Uterus (tissue), 4 donors: ENCODE results near the gene PF4V1. TPM values are rescaled to one million over a fixed set of nuclear protein-coding genes. Genes with fewer than 3 reads are reported as not detected.
"Not testable (repeated sequence)": the region's sequence is repeated elsewhere in the genome, so short reads cannot be mapped to it uniquely, and the experiment has no call there.

Experiments
- DNase-seq, 2 donors: peaks; one replicate each; pipeline ENCODE4 v3.0.0-alpha.2; 2019 to 2020
- H3K27ac ChIP-seq, 2 donors: fragments of 200-600 bp; sonication (generic); 1 replicate in 1 of 2; 2 replicates in 1 of 2; pipeline ENCODE4 v1.5.1; 2016 to 2018
- H3K27me3 ChIP-seq, 2 donors: fragments of 200-600 bp; sonication (generic); one replicate each; pipeline ENCODE4 v1.5.1; 2018 to 2019; ENCODE audit warnings: control low read depth in 1 of 2
- H3K36me3 ChIP-seq, 2 donors: fragments of 200-600 bp; sonication (generic); one replicate each; pipeline ENCODE4 v1.5.1; 2019; ENCODE audit warnings: control low read depth in 1 of 2
- H3K4me1 ChIP-seq, 2 donors: fragments of 200-600 bp; sonication (generic); one replicate each; pipeline ENCODE4 v1.5.1; 2018 to 2019; ENCODE audit warnings: control low read depth in 1 of 2
- H3K4me3 ChIP-seq, 2 donors: fragments of 200-600 bp; sonication (generic); 1 replicate in 1 of 2; 2 replicates in 1 of 2; pipeline ENCODE4 v1.5.1; 2018 to 2019; ENCODE audit warnings: mild to moderate bottlenecking in 1 of 2
- H3K9me3 ChIP-seq, 2 donors: fragments of 200-600 bp; sonication (generic); one replicate each; pipeline ENCODE4 v1.5.1; 2019; ENCODE audit warnings: control low read depth in 1 of 2
- CTCF ChIP-seq, 4 experiments: fragments of 200-600 bp in 2 of 4; fragments of 450-650 bp in 2 of 4; sonication (generic) in 2 of 4; IDR thresholded peaks; one replicate each; pipeline ENCODE4 v1.5.1; 2016 to 2019; ENCODE audit warnings: antibody characterized with exemption in 4 of 4, mild to moderate bottlenecking in 2 of 4, moderate library complexity in 1 of 4
- POLR2A ChIP-seq, 2 donors: fragments of 450-650 bp; IDR thresholded peaks; one replicate each; pipeline ENCODE4 v1.6.1; 2016; ENCODE audit warnings: antibody characterized with exemption in 2 of 2, mild to moderate bottlenecking in 1 of 2, moderate library complexity in 1 of 2
- intact Hi-C: fragments of 100-400 bp; cut with DNase I; formaldehyde crosslinking; loops from one replicate; pipeline ENCODE4 v1.15.1; 2023; ENCODE audit warnings: low total_unique reads
- total RNA-seq, 4 donors: library from RNA; depleted of rRNA in 3 of 4; stranded (reverse); fragments of >200 nt in 3 of 4; gene quantifications; one replicate each; pipeline versions ENCODE4 v1.1.0 to v1.2.4, GENCODE V29; 2014 to 2023
- donor health status: DM: yes; HTN: yes; CAD: no.

PF4V1 gene
- total RNA-seq, 4 donors from 2014 or later: not detected

GRCh38 chr4:73897380-73898136 is 44.5 kb downstream of the PF4V1 start:
- H3K4me3 ChIP-seq: no peak overlapping the region
- DNase-seq: no peak
- TF ChIP-seq POLR2A (IDR thresholded peaks at IDR 0.05) (no peak), CTCF (IDR thresholded peaks at IDR 0.05) (no peak)
- H3K4me1 ChIP-seq: no peaks in the 10 kb centered on the region
- no peak overlapping the region for H3K27ac ChIP-seq
- intact Hi-C loops: no loop called here
- no peaks in the 10 kb centered on the region for H3K36me3 ChIP-seq
- H3K27me3 ChIP-seq: no peaks in the 10 kb centered on the region
- no peaks in the 10 kb centered on the region for H3K9me3 ChIP-seq

GRCh38 chr4:73899338-73899737 is 46.2 kb downstream of the PF4V1 start:
- H3K4me3 ChIP-seq, H3K27me3 ChIP-seq, H3K4me1 ChIP-seq, DNase-seq, H3K27ac ChIP-seq, H3K9me3 ChIP-seq, H3K36me3 ChIP-seq, intact Hi-C loops: not testable (repeated sequence)

GRCh38 chr4:73901031-73901430 is 47.9 kb downstream of the PF4V1 start:
- Histone ChIP-seq H3K27ac (no peak overlapping the region), H3K36me3 (no peaks in the 10 kb centered on the region), H3K9me3 (no peaks in the 10 kb centered on the region), H3K4me1 (no peaks in the 10 kb centered on the region), H3K27me3 (no peaks in the 10 kb centered on the region), H3K4me3 (no peak overlapping the region)
- intact Hi-C loops: no loop called here
- TF ChIP-seq POLR2A (IDR thresholded peaks at IDR 0.05) (no peak), CTCF (IDR thresholded peaks at IDR 0.05) (no peak)
- DNase-seq: no peak

GRCh38 chr4:73902038-73902637 is 49.0 kb downstream of the PF4V1 start:
- Histone ChIP-seq H3K27me3 (no peaks in the 10 kb centered on the region), H3K27ac (no peak overlapping the region), H3K4me3 (no peak overlapping the region), H3K9me3 (no peaks in the 10 kb centered on the region), H3K36me3 (no peaks in the 10 kb centered on the region), H3K4me1 (no peaks in the 10 kb centered on the region)
- DNase-seq: no peak
- TF ChIP-seq CTCF (IDR thresholded peaks at IDR 0.05) (no peak), POLR2A (IDR thresholded peaks at IDR 0.05) (no peak)
- intact Hi-C loops: no loop called here

- DNase-seq: no peak
- H3K36me3 ChIP-seq: no peaks in the 10 kb centered on the region
- TF ChIP-seq CTCF (IDR thresholded peaks at IDR 0.05) (no peak), POLR2A (IDR thresholded peaks at IDR 0.05) (no peak)
- no peaks in the 10 kb centered on the region for H3K27me3 ChIP-seq
- intact Hi-C loops: no loop called here
- H3K4me1 ChIP-seq: no peaks in the 10 kb centered on the region
- no peak overlapping the region for H3K4me3 ChIP-seq
- no peaks in the 10 kb centered on the region for H3K9me3 ChIP-seq
- H3K27ac ChIP-seq: no peak overlapping the region
Observed at GRCh38 chr4:73902817-73903547, 49.9 kb downstream of the PF4V1 start.

Other genes with a start within 250 kb of the PF4V1 start
- gene RASSF6, start 232.9 kb upstream of the PF4V1 start, total RNA-seq: 1 to 10 TPM in 1 of 4 donors, under 1 TPM in 2, not detected in 1; under 0.01 to 1.5 (median 0.06) TPM
- gene CXCL8, start 112.7 kb upstream of the PF4V1 start, total RNA-seq: 1 to 10 TPM in 1 of 4 donors, under 1 TPM in 1, not detected in 2; 0.67 to 2.2 TPM
- 1 to 10 TPM in 1 of 4 donors, under 1 TPM in 1, not detected in 2; 0.28 to 4.1 TPM for gene CXCL6, start 16.6 kb upstream of the PF4V1 start, total RNA-seq
- 1 to 10 TPM in 2 of 4 donors, not detected in 2; 1.4 to 2.6 TPM for gene CXCL1, start 16.1 kb downstream of the PF4V1 start, total RNA-seq
- gene PF4, start 128.7 kb downstream of the PF4V1 start, total RNA-seq: not detected
- 10 to 100 TPM in 1 of 4 donors, 1 to 10 TPM in 1, not detected in 2; 2.5 to 27.9 TPM for gene PPBP, start 134.9 kb downstream of the PF4V1 start, total RNA-seq
- not detected for gene CXCL5, start 145.4 kb downstream of the PF4V1 start, total RNA-seq
- 1 to 10 TPM in 1 of 4 donors, under 1 TPM in 1, not detected in 2; 0.62 to 2.5 TPM for gene CXCL3, start 185.4 kb downstream of the PF4V1 start, total RNA-seq
- 10 to 100 TPM in 2 of 4 donors, 1 to 10 TPM in 1, not detected in 1; 1.4 to 43.8 (median 12.3) TPM for gene CXCL2, start 245.9 kb downstream of the PF4V1 start, total RNA-seq